DMS153 treated with DMSO at 0.1 percent for 48 hours (cell line): Measurements from ENCODE around the gene LTBP3.

Experiments used
- DNase-seq: peaks from one replicate; lab custom pipeline; 2025; ENCODE audit not compliant: unreplicated experiment; lab: John Stamatoyannopoulos, UW

Gene LTBP3

GRCh38 chr11:65558002-65558929 is at the start of gene LTBP3:
TSS of gene LTBP3 (minus strand) at chr11:65558359. CDS start at chr11:65557959, 400 bp downstream.
- DNase-seq = peak; percentile 49

- peak; percentile 93 for DNase-seq
These were observed 48.9 kb upstream of the LTBP3 start for GRCh38 chr11:65606876-65607613.

- no peak for DNase-seq
These were observed 46.1 kb upstream of the LTBP3 start for GRCh38 chr11:65604258-65604657.

- no peak for DNase-seq
These were observed 41.7 kb upstream of the LTBP3 start for GRCh38 chr11:65599955-65600246.

- no peak for DNase-seq
These were observed 41.2 kb upstream of the LTBP3 start for GRCh38 chr11:65599216-65599954.

- DNase-seq = no peak
These were observed 40.1 kb upstream of the LTBP3 start for GRCh38 chr11:65598258-65598699.

GRCh38 chr11:65596520-65596919 is 38.4 kb upstream of the LTBP3 start:
- DNase-seq = no peak

- no peak for DNase-seq
These were observed 37.6 kb upstream of the LTBP3 start, which contains the start of gene KCNK7 for GRCh38 chr11:65595543-65596281. TSS of gene KCNK7 (minus strand) at chr11:65595800. CDS start at chr11:65595772, 28 bp downstream.

GRCh38 chr11:65595131-65595530 is 37.0 kb upstream of the LTBP3 start:
- no peak for DNase-seq

- DNase-seq = no peak
These were observed 35.6 kb upstream of the LTBP3 start for GRCh38 chr11:65593518-65594414.

GRCh38 chr11:65592858-65593517 is 34.8 kb upstream of the LTBP3 start:
- no peak for DNase-seq

- DNase-seq = no peak
These were observed 34.0 kb upstream of the LTBP3 start for GRCh38 chr11:65591939-65592857.

GRCh38 chr11:65590240-65590738 is 32.1 kb upstream of the LTBP3 start:
- DNase-seq = no peak

- no peak for DNase-seq
These were observed 31.5 kb upstream of the LTBP3 start for GRCh38 chr11:65589444-65590239.

- DNase-seq = peak; percentile 1
These were observed 30.3 kb upstream of the LTBP3 start for GRCh38 chr11:65588199-65589054.

- DNase-seq = no peak
These were observed 28.5 kb upstream of the LTBP3 start for GRCh38 chr11:65586676-65587075.
